HL-60 (cell line): ENCODE measurements around the gene MICU1.

Experiments
- DNase-seq, 2 experiments: peaks; one replicate each; pipeline ENCODE4 v3.0.0-alpha.2; 2010 to 2020; ENCODE audit warnings: low read depth in 1 of 2, low spot score in 1 of 2
- H3K27ac ChIP-seq: fragments of 250-450 bp; sonication (Bioruptor Pico); replicated peaks from 2 replicates; pipeline ENCODE4 v1.5.1; 2020; ENCODE audit warnings: mild to moderate bottlenecking, moderate library complexity
- H3K27me3 ChIP-seq: fragments of 250-450 bp; sonication (Bioruptor Pico); 2 replicates; pipeline ENCODE4 v1.5.1; 2021; ENCODE audit warnings: mild to moderate bottlenecking, moderate library complexity; ENCODE audit not compliant: insufficient read depth, poor library complexity, severe bottlenecking
- H3K4me3 ChIP-seq: replicated peaks from 2 replicates; pipeline ENCODE4 v1.5.1; 2011; ENCODE audit warnings: mild to moderate bottlenecking, control low read depth, low read length; ENCODE audit not compliant: insufficient read depth
- CTCF ChIP-seq: IDR thresholded peaks from one replicate; pipeline ENCODE4 v1.5.1; 2011; ENCODE audit warnings: low read length, control low read depth, inconsistent platforms; ENCODE audit not compliant: insufficient read depth
- GABPA ChIP-seq: IDR thresholded peaks from 2 replicates; pipeline ENCODE4 v1.6.1; 2012; ENCODE audit warnings: low read depth
- POLR2AphosphoS5 ChIP-seq: IDR thresholded peaks from 2 replicates; pipeline ENCODE4 v1.6.1; 2012; ENCODE audit warnings: low read depth
- REST ChIP-seq: IDR thresholded peaks from 2 replicates; pipeline ENCODE4 v1.6.1; 2012; ENCODE audit warnings: low read depth; ENCODE audit not compliant: insufficient replicate concordance
- SPI1 ChIP-seq: IDR thresholded peaks from 2 replicates; pipeline ENCODE4 v1.6.1; 2012; ENCODE audit warnings: low read depth, mild to moderate bottlenecking, borderline replicate concordance

MICU1 gene

GRCh38 chr10:72665925-72666324 lies 40.0 kb upstream of the MICU1 start:
- no peak for TF ChIP-seq REST
- no peak for TF ChIP-seq POLR2AphosphoS5
- TF ChIP-seq GABPA, result no peak
- no peak for TF ChIP-seq SPI1
- TF ChIP-seq CTCF, result no peak
- no peak for DNase-seq
- Histone ChIP-seq H3K27ac (no peak overlapping the region), H3K27me3 (no peaks in the 10 kb centered on the region), H3K4me3 (no peak overlapping the region)

GRCh38 chr10:72663971-72664370 lies 38.1 kb upstream of the MICU1 start:
- Histone ChIP-seq H3K27me3 (no peaks in the 10 kb centered on the region), H3K27ac (no peak overlapping the region), H3K4me3 (no peak overlapping the region)
- TF ChIP-seq CTCF, result no peak
- TF ChIP-seq SPI1, result no peak
- TF ChIP-seq REST, result no peak
- TF ChIP-seq POLR2AphosphoS5, result no peak
- no peak for TF ChIP-seq GABPA
- no peak for DNase-seq

GRCh38 chr10:72661431-72661830 lies 35.6 kb upstream of the MICU1 start:
- DNase-seq, result no peak
- TF ChIP-seq CTCF (no peak), SPI1 (no peak), GABPA (no peak), REST (no peak)
- H3K27ac ChIP-seq, result no peak overlapping the region
- no peak overlapping the region for H3K4me3 ChIP-seq
- H3K27me3 ChIP-seq, result no peaks in the 10 kb centered on the region
